ENCODE results near the gene CCDC33. TPM values are rescaled to one million over a fixed set of nuclear protein-coding genes. Genes with fewer than 3 reads are reported as not detected.

Gene CCDC33
- total and polyA plus RNA-seq, 2 donors (not counting 3 experiments of a cell fraction or from before 2014, with no cell fraction given): not detected

DNA sequence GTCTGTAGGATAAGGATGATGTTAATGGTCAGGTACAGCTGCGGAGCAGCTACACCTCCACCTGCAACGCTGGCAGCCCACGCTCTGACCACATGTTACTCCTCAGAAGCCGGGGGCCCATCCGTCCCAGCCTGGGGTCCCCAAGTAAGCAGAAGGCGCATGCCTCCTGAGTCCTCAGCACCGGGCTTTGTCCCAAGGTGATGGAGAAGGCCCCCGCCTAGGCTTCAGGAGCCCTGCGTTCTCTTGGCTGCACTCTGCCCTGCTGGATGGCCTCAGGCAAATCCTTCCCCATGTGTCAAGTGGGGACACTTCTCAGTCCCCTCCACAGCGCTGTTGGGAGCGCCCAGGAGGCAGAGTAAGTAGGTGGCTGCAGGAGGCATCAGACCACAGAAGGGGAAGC, 47.9 kb upstream of the CCDC33 start:
- TF ChIP-seq MAX (IDR thresholded peaks at IDR 0.05; ENCODE audit: insufficient read depth, insufficient read length): no peak
- no peak for TF ChIP-seq EZH2 (IDR thresholded peaks at IDR 0.05; ENCODE audit: borderline replicate concordance, low read depth, low read length, severe bottlenecking)
- no peak for TF ChIP-seq POLR2A (IDR thresholded peaks at IDR 0.05; ENCODE audit: low read depth, low read length)
- no peak for TF ChIP-seq JUN (IDR thresholded peaks at IDR 0.05; ENCODE audit: borderline replicate concordance, insufficient read depth, insufficient read length, low read depth)
- no peak for TF ChIP-seq POLR2AphosphoS5 (IDR thresholded peaks at IDR 0.05; ENCODE audit: insufficient read depth, low read depth, low read length)
- TF ChIP-seq CTCF (IDR thresholded peaks at IDR 0.05; ENCODE audit: extremely low read depth in 1 of 2, insufficient read depth in 1 of 2, low read depth in 1 of 2, low read length in 2 of 2): no peak
- TF ChIP-seq GATA2 (IDR thresholded peaks at IDR 0.05; ENCODE audit: insufficient read depth, insufficient read length, low read depth, low read length): no peak
- no peak for TF ChIP-seq FOS (IDR thresholded peaks at IDR 0.05; ENCODE audit: borderline replicate concordance, insufficient read depth, low read length)
- TF ChIP-seq MYC (IDR thresholded peaks at IDR 0.05; ENCODE audit: low read depth, low read length): no peak
- no peak overlapping the region for H2AFZ ChIP-seq (ENCODE audit: low read depth, low read length)
- no peaks in the 10 kb centered on the region for H3K4me1 ChIP-seq (ENCODE audit: control insufficient read depth, extremely low read depth, insufficient read depth, low read length)
- intact Hi-C loops (cut with micrococcal nuclease) (no loop called here), dilution Hi-C loops (cut with MboI; ENCODE audit: extremely low pct_ligation_motif_present, low sequenced_read_pairs) (no loop called here)
- no peaks in the 10 kb centered on the region for H3K9me3 ChIP-seq (replicated peaks; ENCODE audit: control insufficient read depth, insufficient read depth, low read length)
- no peaks in the 10 kb centered on the region for H3K36me3 ChIP-seq (ENCODE audit: control insufficient read depth in 2 of 2, extremely low read depth in 1 of 2, insufficient read depth in 2 of 2, low read length in 2 of 2)
- H4K20me1 ChIP-seq (replicated peaks; ENCODE audit: control insufficient read depth, extremely low read depth, insufficient read depth, low read length): no peaks in the 10 kb centered on the region
- no peak overlapping the region for H3K4me2 ChIP-seq (ENCODE audit: insufficient read depth, low read length)
- H3K79me2 ChIP-seq (ENCODE audit: control insufficient read depth, insufficient read depth, low read length): no peaks in the 10 kb centered on the region
- H3K27ac ChIP-seq (ENCODE audit: insufficient read depth, low read depth, low read length): no peak overlapping the region
- no peak for FAIRE-seq
- CTCF ChIA-PET: interaction anchor here (0.7 to 1.4 kb wide), 3 partner anchors 10 to 52 kb away, joined by 3 read pairs; no protein-coding TSS in a partner anchor
- no peak for DNase-seq (ENCODE audit: low read depth, low spot score)
- H3K9me1 ChIP-seq (replicated peaks; ENCODE audit: control insufficient read depth, extremely low read depth, insufficient read depth, low read length): no peaks in the 10 kb centered on the region
- POLR2A ChIA-PET: no interaction called here
- H3K9ac ChIP-seq (replicated peaks; ENCODE audit: extremely low read depth, insufficient read depth, low read length): no peak overlapping the region
- no TSS peak for BruUV-seq (replicated peaks)
- H3K27me3 ChIP-seq (ENCODE audit: control insufficient read depth in 2 of 2, insufficient read depth in 2 of 2, low read length in 2 of 2): no peaks in the 10 kb centered on the region
- H3K4me3 ChIP-seq (replicated peaks in 1 of 3; ENCODE audit: insufficient read depth in 1 of 3, low read depth in 1 of 3, low read length in 3 of 3): no peak overlapping the region

Measured in endothelial cell of umbilical vein (primary cell).